B cell (primary cell): ENCODE results near the gene NPM3. TPM values are rescaled to one million over a fixed set of nuclear protein-coding genes. Genes with fewer than 3 reads are reported as not detected.
A peak's percentile ranks its signal among the peaks of the same experiment; 100 is the strongest.

Experiments used
- ATAC-seq: fragments of 200-7000 bp; cut with Tn5 transposase; one replicate; pipeline ENCODE4 v1.10.0; 2021; ENCODE audit warnings: low read depth, mild to moderate bottlenecking, moderate number of reproducible peaks, moderate library complexity
- CTCF ChIA-PET: fragments of 350-600 bp; sonication (Branson Sonifier 250); formaldehyde crosslinking; loops from one replicate; lab custom pipeline; 2021; ENCODE audit warnings: antibody characterized with exemption, inconsistent platforms; lab: Charles Lee
- POLR2A ChIA-PET: fragments of 350-600 bp; sonication (Branson Sonifier 250); formaldehyde crosslinking; loops from one replicate; lab custom pipeline; 2021; ENCODE audit warnings: antibody characterized with exemption; lab: Charles Lee
- DNase-seq: peaks from one replicate; pipeline ENCODE4 v3.0.0; 2013
- H2AFZ ChIP-seq: 2 replicates; pipeline ENCODE4 v1.6.1; 2012; ENCODE audit warnings: mild to moderate bottlenecking, low read depth, low read length; ENCODE audit not compliant: insufficient read depth, poor library complexity, severe bottlenecking
- H3K27ac ChIP-seq, 2 donors: 1 replicate in 1 of 2; 2 replicates in 1 of 2; pipeline ENCODE4 v1.5.1; 2012 to 2013; ENCODE audit warnings: low read length in 2 of 2, mild to moderate bottlenecking in 2 of 2, moderate library complexity in 1 of 2
- H3K27me3 ChIP-seq, 4 experiments: fragments of 200-600 bp in 1 of 4; sonication (generic) in 1 of 4; replicated peaks in 1 of 4; 1 replicate in 2 of 4; 2 replicates in 2 of 4; pipeline versions ENCODE4 v1.6.1 to v1.7.0; 2013 to 2016; ENCODE audit warnings: low read length in 3 of 4, mild to moderate bottlenecking in 2 of 4, mixed read lengths in 1 of 4, moderate library complexity in 1 of 4; ENCODE audit not compliant: insufficient read depth in 4 of 4, control insufficient read depth in 3 of 4; ENCODE audit errors: control extremely low read depth in 1 of 4
- H3K36me3 ChIP-seq, 2 experiments: replicated peaks in 1 of 2; 1 replicate in 1 of 2; 2 replicates in 1 of 2; pipeline versions ENCODE4 v1.6.1 to v1.7.1; 2013; ENCODE audit warnings: low read length in 1 of 2; ENCODE audit not compliant: insufficient read depth in 2 of 2, control insufficient read depth in 1 of 2; ENCODE audit errors: control extremely low read depth in 1 of 2, extremely low read depth in 1 of 2
- H3K4me1 ChIP-seq, 2 donors: fragments of 200-600 bp in 1 of 2; sonication (generic) in 1 of 2; 1 replicate in 1 of 2; 2 replicates in 1 of 2; pipeline versions ENCODE4 v1.5.1 to v1.6.1; 2013 to 2017; ENCODE audit warnings: low read length in 2 of 2; ENCODE audit not compliant: control insufficient read depth in 2 of 2, insufficient read depth in 2 of 2
- H3K4me2 ChIP-seq: replicated peaks from 2 replicates; pipeline ENCODE3; 2012; ENCODE audit warnings: mild to moderate bottlenecking, low read depth, low read length; ENCODE audit not compliant: poor library complexity, severe bottlenecking
- H3K4me3 ChIP-seq, 5 experiments: fragments of 200-600 bp in 1 of 5; sonication (generic) in 1 of 5; 1 replicate in 3 of 5; 2 replicates in 2 of 5; pipeline versions ENCODE4 v1.5.1 to v1.7.0; 2011 to 2016; ENCODE audit warnings: low read length in 4 of 5, mild to moderate bottlenecking in 4 of 5, low read depth in 2 of 5, control low read depth in 1 of 5, moderate library complexity in 1 of 5; ENCODE audit not compliant: insufficient read depth in 1 of 5; ENCODE audit errors: control extremely low read depth in 1 of 5, extremely low read depth in 1 of 5
- H3K79me2 ChIP-seq: fragments of 200-600 bp; sonication (generic); one replicate; pipeline ENCODE4 v1.6.0; 2016; ENCODE audit warnings: low read length; ENCODE audit not compliant: control insufficient read depth, insufficient read depth
- H3K9ac ChIP-seq: fragments of 200-600 bp; sonication (generic); 2 replicates; pipeline ENCODE4 v1.6.1; 2017; ENCODE audit warnings: mild to moderate bottlenecking, low read length, moderate library complexity
- H3K9me3 ChIP-seq, 3 donors: one replicate each; pipeline versions ENCODE4 v1.6.1 to v1.7.1; 2013; ENCODE audit warnings: low read length in 2 of 3; ENCODE audit not compliant: control insufficient read depth in 2 of 3, insufficient read depth in 1 of 3; ENCODE audit errors: control extremely low read depth in 1 of 3
- H4K20me1 ChIP-seq: 2 replicates; pipeline ENCODE4 v1.6.0; 2012; ENCODE audit warnings: mild to moderate bottlenecking, low read length; ENCODE audit not compliant: insufficient read depth, control insufficient read depth, poor library complexity, severe bottlenecking
- H3K27ac Mint-ChIP-seq: one replicate; pipeline ENCODE4 v1.8.0; 2021; ENCODE audit warnings: mixed read lengths
- H3K27me3 Mint-ChIP-seq: one replicate; pipeline ENCODE4 v1.8.0; 2021; ENCODE audit warnings: mixed read lengths
- H3K4me1 Mint-ChIP-seq: one replicate; pipeline ENCODE4 v1.8.0; 2021; ENCODE audit warnings: mixed read lengths
- H3K4me3 Mint-ChIP-seq: one replicate; pipeline ENCODE4 v1.8.0; 2021; ENCODE audit warnings: mixed read lengths
- H3K9me3 Mint-ChIP-seq: one replicate; pipeline ENCODE4 v1.8.0; 2022; ENCODE audit warnings: mixed read lengths; ENCODE audit not compliant: insufficient read depth
- EZH2 ChIP-seq: IDR thresholded peaks from 2 replicates; pipeline ENCODE4 v1.6.1; 2012; ENCODE audit warnings: borderline replicate concordance, low read depth, mild to moderate bottlenecking, moderate library complexity, low read length; ENCODE audit not compliant: insufficient read depth, poor library complexity, severe bottlenecking
- WGBS: methylation state at CpG from one replicate; pipeline ENCODE4 v1.1.5; 2013; ENCODE audit warnings: missing lambda C conversion rate; ENCODE audit not compliant: insufficient coverage; 5-methylcytosine and 5-hydroxymethylcytosine counted together
- intact Hi-C: fragments of 100-400 bp; cut with micrococcal nuclease; formaldehyde crosslinking; loops from one replicate; pipeline ENCODE4 v1.10.0; 2022
- polyA plus RNA-seq: library from polyadenylated mRNA; depleted of rRNA; stranded (reverse); fragments of >200 nt; gene quantifications from 2 replicates; pipeline ENCODE4 v1.2.3, GENCODE V29; 2012
- total RNA-seq, 2 donors: library from RNA; stranded (reverse); fragments of 120-200 nt in 1 of 2; gene quantifications; 1 replicate in 1 of 2; 2 replicates in 1 of 2; pipeline versions ENCODE4 v1.2.3 to v1.2.4, GENCODE V29; 2013 to 2022
- TF ChIP-seq, protein P1 (sequence below): fragments of 200-600 bp; IDR thresholded peaks from one replicate; pipeline ENCODE4 v1.8.0; 2022; ENCODE audit warnings: antibody characterized with exemption, mild to moderate bottlenecking

Gene NPM3
- total and polyA plus RNA-seq, 2 donors (not counting 1 experiment from before 2014, with no cell fraction given) = 7.7 to 13.5 TPM

DNA sequence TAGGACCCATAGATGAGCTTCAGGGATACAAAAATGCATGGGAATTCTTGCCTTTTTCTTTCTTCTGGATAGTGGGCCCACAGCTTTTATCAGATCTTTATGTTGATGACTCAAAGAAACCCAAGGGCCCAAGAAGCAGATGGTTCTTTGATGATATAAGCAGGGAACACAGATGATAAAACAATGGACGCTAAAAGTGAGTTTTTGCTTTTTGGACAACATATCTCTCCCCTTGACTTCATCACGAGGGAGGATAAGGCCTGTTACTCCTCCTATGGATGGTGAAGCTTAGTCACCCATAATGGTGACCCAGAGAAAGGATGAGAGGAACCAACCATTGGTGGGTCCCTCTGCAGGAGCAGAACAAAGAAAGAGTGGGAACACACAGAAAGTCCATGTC, 41.5 kb upstream of the NPM3 start:
- H3K36me3 ChIP-seq = peaks cover 2 to 17% of the 10 kb centered on the region in 2 experiments
- no peaks in the 10 kb centered on the region for H3K27me3 ChIP-seq
- H3K4me2 ChIP-seq = no peak overlapping the region
- no peak overlapping the region for H3K4me3 ChIP-seq
- Mint-ChIP-seq H3K9me3 (no peaks in the 10 kb centered on the region), H3K4me3 (no peak overlapping the region), H3K4me1 (peaks cover 3% of the 10 kb centered on the region), H3K27me3 (no peaks in the 10 kb centered on the region), H3K27ac (no peak overlapping the region)
- peaks cover 7% of the 10 kb centered on the region for H3K79me2 ChIP-seq
- no peak overlapping the region for H2AFZ ChIP-seq
- ATAC-seq (no peak), DNase-seq (no peak)
- no peaks in the 10 kb centered on the region for H3K9me3 ChIP-seq
- ChIA-PET POLR2A (no interaction called here), CTCF (interaction anchor here (9.6 kb wide), 1 partner anchor 12 kb away, joined by 45 read pairs; no protein-coding TSS in a partner anchor)
- intact Hi-C loops = no loop called here
- TF ChIP-seq, protein P1, sequence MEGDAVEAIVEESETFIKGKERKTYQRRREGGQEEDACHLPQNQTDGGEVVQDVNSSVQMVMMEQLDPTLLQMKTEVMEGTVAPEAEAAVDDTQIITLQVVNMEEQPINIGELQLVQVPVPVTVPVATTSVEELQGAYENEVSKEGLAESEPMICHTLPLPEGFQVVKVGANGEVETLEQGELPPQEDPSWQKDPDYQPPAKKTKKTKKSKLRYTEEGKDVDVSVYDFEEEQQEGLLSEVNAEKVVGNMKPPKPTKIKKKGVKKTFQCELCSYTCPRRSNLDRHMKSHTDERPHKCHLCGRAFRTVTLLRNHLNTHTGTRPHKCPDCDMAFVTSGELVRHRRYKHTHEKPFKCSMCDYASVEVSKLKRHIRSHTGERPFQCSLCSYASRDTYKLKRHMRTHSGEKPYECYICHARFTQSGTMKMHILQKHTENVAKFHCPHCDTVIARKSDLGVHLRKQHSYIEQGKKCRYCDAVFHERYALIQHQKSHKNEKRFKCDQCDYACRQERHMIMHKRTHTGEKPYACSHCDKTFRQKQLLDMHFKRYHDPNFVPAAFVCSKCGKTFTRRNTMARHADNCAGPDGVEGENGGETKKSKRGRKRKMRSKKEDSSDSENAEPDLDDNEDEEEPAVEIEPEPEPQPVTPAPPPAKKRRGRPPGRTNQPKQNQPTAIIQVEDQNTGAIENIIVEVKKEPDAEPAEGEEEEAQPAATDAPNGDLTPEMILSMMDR = no peak
- TF ChIP-seq EZH2 = no peak
- H3K4me1 ChIP-seq = peaks cover 0 to 8% of the 10 kb centered on the region in 2 donors
- WGBS = no CpG with 5 or more reads among the region's 2 CpGs
- H4K20me1 ChIP-seq = peaks cover 7% of the 10 kb centered on the region
- H3K27ac ChIP-seq = no peak overlapping the region
- H3K9ac ChIP-seq = no peak overlapping the region

DNA sequence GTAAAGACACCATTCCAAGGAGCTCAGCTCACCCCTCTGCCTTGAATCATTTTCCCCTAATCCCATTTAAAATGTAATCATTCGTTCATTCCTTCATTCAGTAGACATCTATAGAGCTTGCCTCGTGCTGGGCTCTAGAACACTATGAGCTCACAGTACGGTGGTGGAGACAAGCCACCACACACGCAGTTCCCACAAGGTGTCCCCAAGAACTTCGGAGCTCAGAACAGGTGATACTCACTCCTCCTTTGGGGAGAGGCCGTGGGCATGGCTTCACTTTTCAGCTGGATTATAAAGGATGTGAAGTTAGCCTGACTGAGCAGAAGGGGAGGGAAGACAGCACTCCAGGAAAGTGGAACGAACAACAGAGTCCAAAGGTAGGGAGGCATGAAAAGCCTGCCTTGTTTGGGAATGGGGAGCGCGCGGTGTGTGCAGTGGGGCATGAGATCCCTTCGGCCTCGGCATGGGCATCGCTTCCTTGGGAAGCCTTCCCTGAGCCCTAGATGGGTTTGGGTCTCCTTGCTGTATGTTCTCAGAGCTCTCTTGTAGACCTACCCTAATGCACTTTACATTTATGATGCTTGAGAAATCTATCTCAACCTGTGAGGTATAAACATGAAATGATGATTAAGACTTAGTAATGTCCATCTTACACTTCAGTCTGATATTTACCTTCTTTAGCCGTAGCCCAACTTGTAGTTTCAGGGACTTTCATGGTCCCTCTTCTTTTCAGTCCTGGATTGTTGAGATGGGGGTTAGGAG, 35.8 kb upstream of the NPM3 start:
- no peaks in the 10 kb centered on the region for H3K27me3 ChIP-seq
- intact Hi-C loops = loop anchor here (1.0 to 5.0 kb wide), 9 partner anchors 11 to 893 kb away; partner anchors contain the start of genes ARL3, ARMH3, GBF1 and LDB1
- peak overlapping the region; percentile 49 to 56 (median 52) for H3K4me3 ChIP-seq
- ChIA-PET POLR2A (interaction anchor here (1.1 to 6.3 kb wide), 10 partner anchors 11 to 895 kb away, joined by 3 to 102 read pairs (median 4); partner anchors contain the start of genes ARL3, ARMH3, NPM3 and TRIM8), CTCF (interaction anchor here (0.9 to 9.6 kb wide), 9 partner anchors 14 to 254 kb away, joined by 3 to 48 read pairs (median 7); partner anchors contain the start of gene NPM3)
- no peak for TF ChIP-seq EZH2
- TF ChIP-seq, protein P1 = no peak
- peaks cover 60% of the 10 kb centered on the region for H3K79me2 ChIP-seq
- H3K4me1 ChIP-seq = peaks cover 19 to 23% of the 10 kb centered on the region in 2 donors
- ATAC-seq (peak; percentile 0), DNase-seq (no peak)
- Mint-ChIP-seq H3K4me1 (peaks cover 28% of the 10 kb centered on the region), H3K27ac (peak overlapping the region; percentile 99), H3K4me3 (peak overlapping the region; percentile 94), H3K27me3 (no peaks in the 10 kb centered on the region), H3K9me3 (no peaks in the 10 kb centered on the region)
- 20% methylated on average over 13 of the region's 14 CpGs for WGBS
- H4K20me1 ChIP-seq = peaks cover 41% of the 10 kb centered on the region
- peaks cover 0 to 2% of the 10 kb centered on the region in 2 experiments for H3K36me3 ChIP-seq
- H3K9ac ChIP-seq = peak overlapping the region; percentile 50
- H3K27ac ChIP-seq = peak overlapping the region; percentile 78 to 85
- no peaks in the 10 kb centered on the region for H3K9me3 ChIP-seq
- H2AFZ ChIP-seq = peak overlapping the region; percentile 86
- peak overlapping the region; percentile 79 for H3K4me2 ChIP-seq
